ENCODE results near the gene KLK1.

KLK1 gene

DNA sequence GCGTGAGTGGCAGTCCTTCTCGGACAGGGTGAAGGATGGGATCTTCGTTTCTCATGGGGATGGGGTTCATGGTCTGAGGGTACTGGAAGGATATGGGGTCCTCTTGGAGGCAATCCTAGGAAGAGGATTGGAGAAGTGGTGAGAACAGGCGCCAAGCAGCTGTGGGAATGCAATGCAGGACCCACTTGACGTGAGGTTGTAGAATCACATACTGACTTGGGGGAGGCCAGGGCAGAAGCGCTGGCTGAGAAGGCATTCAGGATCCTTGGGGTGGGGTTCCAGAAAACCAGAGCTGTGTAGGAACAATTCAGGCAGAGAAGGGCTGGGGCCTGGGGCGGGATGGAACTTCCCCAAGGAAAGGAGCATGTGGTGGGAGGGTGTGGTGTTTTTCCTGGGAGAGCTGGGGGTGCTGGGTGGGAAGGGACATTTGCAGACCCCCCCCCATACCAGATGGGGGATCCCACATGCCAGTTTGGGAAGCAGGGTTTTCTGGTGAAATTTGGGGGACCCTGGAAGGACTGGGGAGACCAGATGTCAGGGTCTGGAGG lies 852 bp downstream of the KLK1 start:
- TF ChIP-seq, protein P1, sequence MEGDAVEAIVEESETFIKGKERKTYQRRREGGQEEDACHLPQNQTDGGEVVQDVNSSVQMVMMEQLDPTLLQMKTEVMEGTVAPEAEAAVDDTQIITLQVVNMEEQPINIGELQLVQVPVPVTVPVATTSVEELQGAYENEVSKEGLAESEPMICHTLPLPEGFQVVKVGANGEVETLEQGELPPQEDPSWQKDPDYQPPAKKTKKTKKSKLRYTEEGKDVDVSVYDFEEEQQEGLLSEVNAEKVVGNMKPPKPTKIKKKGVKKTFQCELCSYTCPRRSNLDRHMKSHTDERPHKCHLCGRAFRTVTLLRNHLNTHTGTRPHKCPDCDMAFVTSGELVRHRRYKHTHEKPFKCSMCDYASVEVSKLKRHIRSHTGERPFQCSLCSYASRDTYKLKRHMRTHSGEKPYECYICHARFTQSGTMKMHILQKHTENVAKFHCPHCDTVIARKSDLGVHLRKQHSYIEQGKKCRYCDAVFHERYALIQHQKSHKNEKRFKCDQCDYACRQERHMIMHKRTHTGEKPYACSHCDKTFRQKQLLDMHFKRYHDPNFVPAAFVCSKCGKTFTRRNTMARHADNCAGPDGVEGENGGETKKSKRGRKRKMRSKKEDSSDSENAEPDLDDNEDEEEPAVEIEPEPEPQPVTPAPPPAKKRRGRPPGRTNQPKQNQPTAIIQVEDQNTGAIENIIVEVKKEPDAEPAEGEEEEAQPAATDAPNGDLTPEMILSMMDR (IDR thresholded peaks at IDR 0.05; ENCODE audit: borderline replicate concordance, control extremely low read depth, extremely low read depth, insufficient read depth, missing control alignments), result no peak
- DNase-seq (ENCODE audit: low spot score), result no peak
- in situ Hi-C loops (cut with MboI; ENCODE audit: low sequenced_read_pairs, unreplicated experiment), result no loop called here

DNA sequence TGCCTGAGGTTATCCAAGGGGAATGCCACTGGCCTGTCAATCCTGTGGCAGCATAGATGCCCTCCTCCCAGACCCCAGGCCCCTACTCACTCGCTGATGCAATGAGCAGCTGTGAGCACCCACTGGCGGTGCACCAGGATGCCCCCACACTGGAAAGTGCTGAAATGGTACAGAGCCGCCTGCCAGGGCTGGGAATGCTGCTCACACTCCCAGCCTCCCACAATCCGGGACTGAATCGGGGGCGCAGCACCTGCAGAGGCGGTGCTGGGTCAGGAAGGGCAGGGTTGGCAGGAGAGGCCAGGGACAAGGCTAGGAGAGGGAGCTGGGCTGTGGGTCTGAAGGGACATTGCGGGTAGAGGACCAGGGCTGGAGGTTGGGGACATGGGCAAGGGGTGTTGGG lies 2.0 kb downstream of the KLK1 start:
- TF ChIP-seq, protein P1 (IDR thresholded peaks at IDR 0.05; ENCODE audit: borderline replicate concordance, control extremely low read depth, extremely low read depth, insufficient read depth, missing control alignments), result no peak
- DNase-seq (ENCODE audit: low spot score), result no peak
- in situ Hi-C loops (cut with MboI; ENCODE audit: low sequenced_read_pairs, unreplicated experiment), result no loop called here

GRCh38 chr19:50821248-50821612 lies 2.4 kb downstream of the KLK1 start:
- in situ Hi-C loops (cut with MboI; ENCODE audit: low sequenced_read_pairs, unreplicated experiment), result no loop called here
- DNase-seq (ENCODE audit: low spot score), result peak; percentile 38
- TF ChIP-seq, protein P1 (IDR thresholded peaks at IDR 0.05; ENCODE audit: borderline replicate concordance, control extremely low read depth, extremely low read depth, insufficient read depth, missing control alignments), result no peak

DNA sequence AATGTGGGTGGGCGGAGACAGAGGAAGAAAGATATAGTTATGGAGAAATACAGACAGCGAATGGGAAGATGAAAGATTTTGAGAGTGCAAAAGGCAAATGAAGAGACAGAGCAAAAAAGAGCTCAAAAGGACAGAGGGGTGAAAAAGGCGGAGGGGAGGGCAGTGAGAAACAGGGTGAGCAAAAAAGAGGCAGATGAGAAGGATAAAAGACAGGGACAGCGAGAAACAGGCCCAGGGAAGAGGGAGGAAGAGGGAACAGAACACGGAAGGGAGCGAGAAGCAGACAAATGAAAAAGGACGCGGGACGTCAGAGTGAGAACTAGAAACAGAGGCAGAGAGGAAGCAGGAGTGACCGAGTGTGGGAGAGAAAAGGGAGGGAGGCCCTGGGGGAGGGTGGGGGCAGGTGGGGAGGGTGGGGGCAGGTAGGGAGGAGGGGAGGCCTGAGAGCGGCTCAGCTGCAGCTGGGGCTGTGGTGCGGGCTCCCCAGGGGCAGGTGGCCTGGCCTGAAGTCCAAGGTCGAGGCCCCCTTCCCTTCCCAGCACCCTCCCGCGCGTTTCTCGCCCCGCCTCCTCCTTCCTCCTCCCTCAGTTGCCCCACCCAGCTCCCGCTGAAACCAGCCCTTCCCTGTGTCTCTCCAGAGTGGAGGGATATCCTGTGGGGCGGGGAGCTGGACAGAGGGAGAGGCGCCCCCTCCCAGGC lies 2.9 kb downstream of the KLK1 start:
- peak; percentile 83 for DNase-seq (ENCODE audit: low spot score)
- TF ChIP-seq, protein P1 (IDR thresholded peaks at IDR 0.05; ENCODE audit: borderline replicate concordance, control extremely low read depth, extremely low read depth, insufficient read depth, missing control alignments), result no peak
- in situ Hi-C loops (cut with MboI; ENCODE audit: low sequenced_read_pairs, unreplicated experiment), result no loop called here

GRCh38 chr19:50820086-50820485 lies 3.5 kb downstream of the KLK1 start:
- TF ChIP-seq, protein P1 (IDR thresholded peaks at IDR 0.05; ENCODE audit: borderline replicate concordance, control extremely low read depth, extremely low read depth, insufficient read depth, missing control alignments), result no peak
- in situ Hi-C loops (cut with MboI; ENCODE audit: low sequenced_read_pairs, unreplicated experiment), result no loop called here

GRCh38 chr19:50819636-50820035 lies 4.0 kb downstream of the KLK1 start:
- in situ Hi-C loops (cut with MboI; ENCODE audit: low sequenced_read_pairs, unreplicated experiment), result no loop called here
- no peak for DNase-seq (ENCODE audit: low spot score)
- TF ChIP-seq, protein P1 (IDR thresholded peaks at IDR 0.05; ENCODE audit: borderline replicate concordance, control extremely low read depth, extremely low read depth, insufficient read depth, missing control alignments), result no peak

More at GRCh38 chr19:50820086-50820485, 3.5 kb downstream of the KLK1 start:
- DNase-seq (ENCODE audit: low spot score), result peak; percentile 36
